SK-N-SH (cell line): ENCODE measurements around the gene LHPP. TPM values are rescaled to one million over a fixed set of nuclear protein-coding genes. Genes with fewer than 3 reads are reported as not detected.

Source experiments
- CTCF ChIA-PET: fragments of 300-600, 350-600 bp; formaldehyde crosslinking; extraction: SDS; loops from one replicate; lab custom pipeline; 2021; lab: Yijun Ruan, JAX
- POLR2A ChIA-PET: fragments of 350-600 bp; sonication (Branson Sonifier 250); formaldehyde crosslinking; extraction: SDS; loops from one replicate; lab custom pipeline; 2020; ENCODE audit warnings: antibody characterized with exemption, inconsistent platforms; lab: Yijun Ruan, JAX
- DNase-seq: peaks from one replicate; pipeline ENCODE4 v3.0.0; 2012
- H2AFZ ChIP-seq: fragments of 200-600 bp; sonication (generic); 2 replicates; pipeline ENCODE4 v1.8.1; 2016; ENCODE audit warnings: antibody characterized with exemption, mild to moderate bottlenecking, low read depth
- H3F3A ChIP-seq: fragments of 200-600 bp; sonication (generic); replicated peaks from 2 replicates; pipeline ENCODE3; 2016; ENCODE audit warnings: antibody characterized with exemption, mild to moderate bottlenecking; ENCODE audit not compliant: insufficient read depth
- H3K27ac ChIP-seq, 2 experiments: fragments of 200-500 bp in 1 of 2; fragments of 200-600 bp in 1 of 2; sonication (Bioruptor generic) in 1 of 2; sonication (generic), shearing (Covaris generic) in 1 of 2; 2 replicates each; pipeline versions ENCODE4 v1.5.1 to v1.6.1; 2014 to 2016; ENCODE audit warnings: low read depth in 2 of 2, inconsistent platforms in 1 of 2, low read length in 1 of 2, mild to moderate bottlenecking in 1 of 2, mixed read lengths in 1 of 2
- H3K27me3 ChIP-seq: fragments of 200-600 bp; sonication (generic), shearing (Covaris generic); 2 replicates; pipeline ENCODE4 v1.6.1; 2016; ENCODE audit warnings: mixed run types; ENCODE audit not compliant: insufficient read depth
- H3K36me3 ChIP-seq, 2 experiments: fragments of 200-500 bp in 1 of 2; fragments of 200-600 bp in 1 of 2; sonication (Bioruptor generic) in 1 of 2; sonication (generic) in 1 of 2; replicated peaks in 1 of 2; 2 replicates each; pipeline versions ENCODE3 to v1.5.1; 2014 to 2016; ENCODE audit warnings: low read length in 1 of 2, mild to moderate bottlenecking in 1 of 2; ENCODE audit not compliant: insufficient read depth in 2 of 2, control insufficient read depth in 1 of 2
- H3K4me1 ChIP-seq, 2 experiments: fragments of 200-500 bp in 1 of 2; fragments of 200-600 bp in 1 of 2; sonication (Bioruptor generic) in 1 of 2; sonication (generic), shearing (Covaris generic) in 1 of 2; 2 replicates each; pipeline versions ENCODE4 v1.5.1 to v1.6.1; 2014 to 2016; ENCODE audit warnings: low read depth in 1 of 2, low read length in 1 of 2, mixed run types in 1 of 2; ENCODE audit not compliant: insufficient read depth in 2 of 2, control insufficient read depth in 1 of 2
- H3K4me2 ChIP-seq: fragments of 200-600 bp; sonication (generic), shearing (Covaris generic); 2 replicates; pipeline ENCODE4 v1.6.1; 2017; ENCODE audit warnings: mixed run types
- H3K4me3 ChIP-seq, 2 experiments: fragments of 200-500 bp in 1 of 2; fragments of 200-600 bp in 1 of 2; sonication (Bioruptor generic) in 1 of 2; sonication (generic), shearing (Covaris generic) in 1 of 2; 2 replicates each; pipeline versions ENCODE4 v1.5.1 to v1.8.1; 2014 to 2016; ENCODE audit warnings: low read depth in 2 of 2, inconsistent platforms in 1 of 2, low read length in 1 of 2, mild to moderate bottlenecking in 1 of 2, mixed read lengths in 1 of 2, moderate library complexity in 1 of 2
- H3K79me2 ChIP-seq: fragments of 200-600 bp; sonication (generic); 2 replicates; pipeline ENCODE4 v1.8.1; 2017; ENCODE audit warnings: mild to moderate bottlenecking; ENCODE audit not compliant: insufficient read depth
- H3K9ac ChIP-seq: fragments of 200-600 bp; sonication (generic); 2 replicates; pipeline ENCODE4 v1.6.1; 2017; ENCODE audit warnings: mixed run types
- H3K9me2 ChIP-seq: fragments of 200-600 bp; sonication (generic); 2 replicates; pipeline ENCODE4 v1.6.1; 2017; ENCODE audit warnings: mixed run types
- H3K9me3 ChIP-seq: fragments of 200-600 bp; sonication (generic); 2 replicates; pipeline ENCODE4 v1.6.1; 2017; ENCODE audit warnings: mixed run types, mild to moderate bottlenecking, moderate library complexity
- H4K20me1 ChIP-seq: fragments of 200-600 bp; sonication (generic); 2 replicates; pipeline ENCODE4 v1.6.1; 2017; ENCODE audit warnings: mild to moderate bottlenecking, mixed run types; ENCODE audit not compliant: insufficient read depth
- CTCF ChIP-seq: fragments of 200-600 bp; sonication (generic); IDR thresholded peaks from 2 replicates; pipeline ENCODE4 v1.6.1; 2017; ENCODE audit warnings: antibody characterized with exemption, mild to moderate bottlenecking, moderate library complexity
- ELF1 ChIP-seq: IDR thresholded peaks from 2 replicates; pipeline ENCODE4 v1.4.0; 2012
- EP300 ChIP-seq, 2 experiments: IDR thresholded peaks; 2 replicates each; pipeline versions ENCODE4 v1.4.0 to v1.6.1; 2012; ENCODE audit warnings: borderline replicate concordance in 1 of 2, low read depth in 1 of 2, low read length in 1 of 2
- FOSL2 ChIP-seq: IDR thresholded peaks from 2 replicates; pipeline ENCODE4 v1.4.0; 2012; ENCODE audit warnings: low read depth, mild to moderate bottlenecking, moderate library complexity, borderline replicate concordance
- FOXM1 ChIP-seq: IDR thresholded peaks from 2 replicates; pipeline ENCODE4 v1.4.0; 2012; ENCODE audit warnings: low read depth, mild to moderate bottlenecking
- PBX3 ChIP-seq: IDR thresholded peaks from 2 replicates; pipeline ENCODE4; 2012
- POLR2AphosphoS5 ChIP-seq: IDR thresholded peaks from 2 replicates; pipeline ENCODE4 v1.6.1; 2012; ENCODE audit warnings: low read depth, low read length
- RCOR1 ChIP-seq: fragments of 150-350 bp; IDR thresholded peaks from 2 replicates; pipeline ENCODE4 v1.6.1; 2017; ENCODE audit warnings: antibody characterized with exemption, low read length
- REST ChIP-seq: IDR thresholded peaks from 2 replicates; pipeline ENCODE4 v1.6.1; 2012; ENCODE audit warnings: mild to moderate bottlenecking, low read depth, low read length, moderate library complexity
- RFX5 ChIP-seq: IDR thresholded peaks from 2 replicates; pipeline ENCODE4 v1.6.1; 2012; ENCODE audit warnings: mild to moderate bottlenecking, improper control_type of control experiment, low read length
- SMC3 ChIP-seq: IDR thresholded peaks from 2 replicates; pipeline ENCODE4 v1.6.1; 2012; ENCODE audit warnings: low read depth, low read length, improper control_type of control experiment
- TCF12 ChIP-seq: IDR thresholded peaks from 2 replicates; pipeline ENCODE4 v1.4.0; 2012
- TEAD4 ChIP-seq: IDR thresholded peaks from 2 replicates; pipeline ENCODE4 v1.4.0; 2012; ENCODE audit warnings: mild to moderate bottlenecking, borderline replicate concordance; ENCODE audit not compliant: insufficient read depth
- YY1 ChIP-seq: IDR thresholded peaks from 2 replicates; pipeline ENCODE4 v1.4.0; 2012; ENCODE audit warnings: low read depth, mild to moderate bottlenecking
- ZBTB33 ChIP-seq: IDR thresholded peaks from 2 replicates; pipeline ENCODE4 v1.4.0; 2012; ENCODE audit warnings: low read depth, borderline replicate concordance
- WGBS: methylation state at CpG from one replicate; pipeline ENCODE4 v1.1.6; 2017; ENCODE audit warnings: low lambda C conversion rate; 5-methylcytosine and 5-hydroxymethylcytosine counted together
- polyA plus RNA-seq, 3 experiments: library from polyadenylated mRNA; depleted of rRNA; stranded (reverse); fragments of >200 nt; gene quantifications; 2 replicates each; pipeline ENCODE4 v1.2.3, GENCODE V29; 2012

Gene LHPP
- polyA plus RNA-seq, 1 of the 3 experiments (the other 2 are of a cell fraction): 29.8 TPM

- Histone ChIP-seq H3K4me1 (peaks cover 0 to 8% of the 10 kb centered on the region in 2 experiments; a peak in 1 of 4 replicates), H3K9me3 (no peaks in the 10 kb centered on the region), H3F3A (no peaks in the 10 kb centered on the region), H3K27me3 (no peaks in the 10 kb centered on the region), H4K20me1 (no peaks in the 10 kb centered on the region), H3K4me3 (no peak overlapping the region), H3K4me2 (no peak overlapping the region), H3K9me2 (no peaks in the 10 kb centered on the region), H3K27ac (no peak overlapping the region), H3K36me3 (no peaks in the 10 kb centered on the region), H2AFZ (no peak overlapping the region), H3K9ac (no peak overlapping the region), H3K79me2 (no peaks in the 10 kb centered on the region)
- ChIA-PET CTCF (no interaction called here), POLR2A (no interaction called here)
- no peak for TF ChIP-seq FOXM1
- no peak for TF ChIP-seq CTCF
- TF ChIP-seq ZBTB33: no peak
- TF ChIP-seq POLR2AphosphoS5: no peak
- no peak for TF ChIP-seq REST
- TF ChIP-seq TEAD4: no peak
- TF ChIP-seq FOSL2: no peak
- TF ChIP-seq EP300 (IDR thresholded peaks at IDR 0.05; ENCODE audit: borderline replicate concordance in 1 of 2, low read depth in 1 of 2, low read length in 1 of 2): no peak
- no peak for TF ChIP-seq ELF1
- no peak for TF ChIP-seq RCOR1
- TF ChIP-seq PBX3: no peak
- TF ChIP-seq YY1: no peak
- no peak for TF ChIP-seq TCF12
- TF ChIP-seq SMC3: no peak
- no peak for TF ChIP-seq RFX5
- DNase-seq: no peak
- 84% methylated on average over 3 of the region's 3 CpGs for WGBS
These were observed 124.5 kb downstream of the LHPP start for GRCh38 chr10:124586142-124586541.
